Stimulated activated naive CD4-positive, alpha-beta T cell treated with Interleukin-2 at 50 U/mL for 16 hours (primary cell): ENCODE results near the gene SDHAF1.
A peak's percentile ranks its signal among the peaks of the same experiment; 100 is the strongest.
"Not testable (repeated sequence)": the region's sequence is repeated elsewhere in the genome, so short reads cannot be mapped to it uniquely, and the experiment has no call there.

Source experiments
- DNase-seq: peaks from one replicate; lab custom pipeline; 2025; lab: John Stamatoyannopoulos, UW

The SDHAF1 gene

GRCh38 chr19:35995048-35995993 lies at the start of gene SDHAF1:
Gene SDHAF1, plus strand, starts transcription at chr19:35995188. Its CDS starts 87 bp downstream, at chr19:35995275.
- DNase-seq: peak; percentile 95

- DNase-seq: no peak
These were observed 48.8 kb upstream of the SDHAF1 start for GRCh38 chr19:35946203-35946602.

GRCh38 chr19:35949131-35949530 lies 45.9 kb upstream of the SDHAF1 start:
- DNase-seq: no peak

GRCh38 chr19:35955881-35956634 lies 38.9 kb upstream of the SDHAF1 start:
- DNase-seq: no peak

- DNase-seq: not testable (repeated sequence)
These were observed 37.6 kb upstream of the SDHAF1 start for GRCh38 chr19:35957411-35957810.

- no peak for DNase-seq
These were observed 36.3 kb upstream of the SDHAF1 start for GRCh38 chr19:35958660-35959039.

- peak; percentile 80 for DNase-seq
These were observed 35.7 kb upstream of the SDHAF1 start for GRCh38 chr19:35959040-35959967.

GRCh38 chr19:35959968-35960320 lies 35.0 kb upstream of the SDHAF1 start:
- DNase-seq: no peak

- no peak for DNase-seq
These were observed 34.5 kb upstream of the SDHAF1 start for GRCh38 chr19:35960432-35960972.

- no peak for DNase-seq
These were observed 31.5 kb upstream of the SDHAF1 start for GRCh38 chr19:35963514-35963913.

- no peak for DNase-seq
These were observed 28.2 kb upstream of the SDHAF1 start for GRCh38 chr19:35966771-35967170.

- DNase-seq: no peak
These were observed 21.5 kb upstream of the SDHAF1 start for GRCh38 chr19:35973487-35973886.

- no peak for DNase-seq
These were observed 19.3 kb upstream of the SDHAF1 start for GRCh38 chr19:35975608-35976214.

GRCh38 chr19:35977446-35978222 lies 17.4 kb upstream of the SDHAF1 start:
- peak; percentile 5 for DNase-seq

- DNase-seq: no peak
These were observed 16.7 kb upstream of the SDHAF1 start for GRCh38 chr19:35978271-35978670.

GRCh38 chr19:35978832-35979365 lies 16.1 kb upstream of the SDHAF1 start:
- no peak for DNase-seq

- not testable (repeated sequence) for DNase-seq
These were observed 14.0 kb upstream of the SDHAF1 start for GRCh38 chr19:35980997-35981396.

GRCh38 chr19:35983177-35983576 lies 11.8 kb upstream of the SDHAF1 start:
- DNase-seq: no peak

- no peak for DNase-seq
These were observed 8.9 kb upstream of the SDHAF1 start for GRCh38 chr19:35986111-35986510.
